ENCODE results near the gene HOXC9. TPM values are rescaled to one million over a fixed set of nuclear protein-coding genes. Genes with fewer than 3 reads are reported as not detected.
"Not testable (repeated sequence)": the region's sequence is repeated elsewhere in the genome, so short reads cannot be mapped to it uniquely, and the experiment has no call there.

The HOXC9 gene
- total RNA-seq, 2 donors from 2014 or later, result not detected

DNA sequence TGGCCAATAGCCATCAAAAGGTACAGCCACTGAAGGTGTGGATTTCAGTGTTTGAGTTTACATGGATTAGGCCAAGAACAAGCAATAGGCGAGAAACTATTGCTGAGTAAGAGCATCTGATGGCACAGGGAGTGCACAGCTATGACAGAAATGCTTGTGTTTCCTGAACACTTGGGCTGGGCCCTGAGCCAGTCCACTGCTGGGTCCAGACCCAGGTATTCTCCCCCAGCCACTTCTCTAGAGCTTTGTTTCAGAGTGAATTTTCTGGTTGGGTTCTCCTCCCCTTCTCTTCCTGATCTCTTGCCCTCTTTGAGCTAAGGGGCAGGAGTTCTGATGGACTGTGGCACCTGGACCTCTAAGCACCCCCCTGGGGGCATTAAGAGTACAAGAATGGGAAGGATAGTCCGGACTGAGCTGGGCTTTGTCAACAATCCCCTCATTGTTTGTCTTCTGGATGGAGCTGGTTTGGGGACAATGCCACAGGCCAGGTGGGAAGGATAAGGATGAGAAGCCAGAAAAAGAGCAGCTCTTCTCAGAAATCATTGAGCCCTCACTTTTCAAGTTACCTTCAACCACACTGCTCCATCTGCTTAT is 41.2 kb downstream of the HOXC9 start:
- ATAC-seq (no peak), DNase-seq (ENCODE audit: low spot score in 2 of 2) (no peak)
- Mint-ChIP-seq H3K36me3 (no peaks in the 10 kb centered on the region), H3K27ac (no peak overlapping the region), H3K9me3 (no peaks in the 10 kb centered on the region)

- not testable (repeated sequence) for H3K36me3 Mint-ChIP-seq; DNase-seq (ENCODE audit: low spot score in 2 of 2); H3K27ac Mint-ChIP-seq; ATAC-seq; H3K9me3 Mint-ChIP-seq
Observed at GRCh38 chr12:54042033-54042432, 42.1 kb downstream of the HOXC9 start.

GRCh38 chr12:54042970-54043853 is 43.3 kb downstream of the HOXC9 start:
- Mint-ChIP-seq H3K27ac (no peak overlapping the region), H3K9me3 (no peaks in the 10 kb centered on the region), H3K36me3 (peaks cover 0 to under 1% of the 10 kb centered on the region in 2 donors)
- DNase-seq (ENCODE audit: low spot score in 2 of 2) (no peak), ATAC-seq (no peak)

- ATAC-seq, result no peak
- no peak for DNase-seq (ENCODE audit: low spot score in 2 of 2)
- Mint-ChIP-seq H3K27ac (no peak overlapping the region), H3K9me3 (no peaks in the 10 kb centered on the region), H3K36me3 (peaks cover 0 to 6% of the 10 kb centered on the region in 2 donors)
Observed at GRCh38 chr12:54044425-54045103, 44.6 kb downstream of the HOXC9 start.

DNA sequence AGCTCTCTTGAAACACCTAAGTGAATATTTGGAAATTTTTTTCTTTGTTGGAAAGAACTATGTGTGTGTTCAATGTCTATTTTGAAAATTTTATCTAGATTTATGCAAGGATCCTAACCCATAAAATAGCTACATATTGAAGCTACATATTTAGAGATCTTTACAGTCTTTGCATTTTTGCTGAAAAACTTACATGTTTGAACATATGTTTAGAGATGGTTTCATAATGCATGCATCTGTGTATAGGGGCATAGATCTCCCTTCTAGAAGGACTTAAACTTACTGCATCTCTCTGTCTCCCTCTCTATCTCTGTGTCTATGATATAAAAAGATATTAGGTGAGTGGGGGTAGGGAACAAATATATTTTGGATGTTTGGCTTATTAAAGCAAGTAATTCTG is 45.4 kb downstream of the HOXC9 start:
- peaks cover 0 to 6% of the 10 kb centered on the region in 2 donors for H3K36me3 Mint-ChIP-seq
- DNase-seq (ENCODE audit: low spot score in 2 of 2) (no peak), ATAC-seq (no peak)
- H3K9me3 Mint-ChIP-seq, result no peaks in the 10 kb centered on the region
- H3K27ac Mint-ChIP-seq, result no peak overlapping the region

DNA sequence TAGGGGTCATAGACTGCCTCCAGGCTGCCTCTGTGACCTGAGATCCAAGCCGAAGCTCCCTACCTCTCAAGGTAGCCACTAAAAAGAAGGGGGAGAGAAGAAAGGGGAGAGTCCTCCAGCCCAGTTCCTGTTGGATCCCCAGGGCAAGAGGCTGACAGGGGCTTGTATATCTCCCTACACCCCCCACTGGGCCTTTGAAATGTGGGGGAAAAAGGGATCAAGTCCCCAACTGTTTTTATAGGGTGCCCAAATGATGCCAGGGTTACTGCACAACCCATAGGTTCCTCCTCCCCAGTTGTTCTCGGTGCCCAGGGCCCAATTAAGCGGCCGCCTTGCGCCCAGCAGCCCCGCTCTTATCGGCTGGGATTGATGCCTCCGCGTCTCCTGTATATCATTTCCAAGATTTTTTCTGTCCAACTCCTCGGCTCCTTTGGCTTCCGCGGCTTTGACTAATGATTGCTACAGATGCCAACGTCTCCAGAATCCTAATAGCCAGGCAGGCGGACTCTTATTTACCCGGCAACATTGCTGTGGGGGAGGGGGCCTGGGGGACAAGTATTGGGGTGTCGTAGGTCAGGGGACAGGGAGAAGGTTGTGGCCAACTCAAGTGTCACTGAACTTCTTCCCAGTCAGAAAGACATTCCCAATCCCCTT is 46.0 kb downstream of the HOXC9 start:
- Mint-ChIP-seq H3K36me3 (peaks cover 0 to 6% of the 10 kb centered on the region in 2 donors), H3K27ac (no peak overlapping the region), H3K9me3 (no peaks in the 10 kb centered on the region)
- DNase-seq (ENCODE audit: low spot score in 2 of 2), result no peak
- no peak for ATAC-seq

- Mint-ChIP-seq H3K27ac (no peak overlapping the region), H3K36me3 (peaks cover 0 to 6% of the 10 kb centered on the region in 2 donors), H3K9me3 (no peaks in the 10 kb centered on the region)
- DNase-seq (ENCODE audit: low spot score in 2 of 2), result no peak
- ATAC-seq, result no peak
Observed at GRCh38 chr12:54046809-54047159, 46.8 kb downstream of the HOXC9 start.

DNA sequence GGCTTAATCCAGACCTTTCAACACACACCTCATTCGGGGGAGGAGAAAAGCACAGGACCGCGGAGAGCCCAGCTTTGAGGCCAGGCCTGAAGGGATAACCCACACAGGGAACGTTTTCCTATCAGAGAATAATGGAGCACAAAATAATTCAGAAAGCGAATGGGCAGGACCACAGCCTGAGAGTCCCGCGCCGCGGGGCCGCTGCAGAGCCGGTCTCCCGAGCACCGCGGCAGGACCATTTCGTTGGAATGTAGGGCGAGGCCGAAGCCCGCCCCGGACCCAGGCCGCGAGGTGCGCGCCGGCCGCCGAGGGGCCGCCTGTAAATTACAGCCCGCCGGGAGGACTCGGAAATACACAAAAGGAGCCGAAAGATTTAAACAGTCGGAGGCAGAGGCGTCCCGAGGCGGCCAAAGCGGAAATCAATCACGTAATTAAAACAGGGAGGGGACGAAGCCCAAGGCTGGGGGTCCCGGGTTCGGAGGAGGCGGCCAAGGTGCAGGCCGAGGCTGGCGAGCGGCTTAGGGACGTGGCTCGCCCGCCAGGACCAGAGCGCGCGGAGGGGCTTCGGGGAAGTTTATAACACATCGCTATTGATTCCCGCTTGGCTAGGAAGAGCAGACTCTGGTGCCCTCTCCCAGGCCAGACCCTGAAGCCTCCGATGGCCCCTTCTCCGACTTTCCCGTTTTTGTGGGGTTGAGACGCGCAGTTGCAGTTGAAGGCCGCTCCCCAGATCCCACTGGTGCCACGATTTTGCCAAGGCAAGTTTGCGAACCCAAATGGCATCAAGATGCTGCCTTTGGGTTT is 47.4 kb downstream of the HOXC9 start:
- DNase-seq (ENCODE audit: low spot score in 2 of 2), result no peak
- Mint-ChIP-seq H3K36me3 (peaks cover 0 to 6% of the 10 kb centered on the region in 2 donors), H3K27ac (no peak overlapping the region), H3K9me3 (no peaks in the 10 kb centered on the region)
- no peak for ATAC-seq

DNA sequence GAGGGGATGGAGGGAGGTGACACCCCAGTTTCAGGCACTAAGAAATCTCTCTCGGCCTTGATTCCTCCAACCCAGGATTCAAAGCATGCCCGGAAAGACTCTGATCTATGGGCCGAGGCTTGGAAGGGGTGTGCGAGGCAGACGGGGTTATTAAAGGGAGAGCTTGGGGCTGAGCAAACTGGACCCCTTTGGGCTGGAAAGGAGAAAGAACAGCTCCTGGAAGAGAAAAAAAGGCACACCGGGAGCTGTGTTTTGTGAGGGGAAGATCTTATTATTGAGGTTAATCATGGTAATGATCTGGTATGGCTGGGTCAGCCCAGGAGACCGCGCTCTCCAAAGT is 48.0 kb downstream of the HOXC9 start:
- Mint-ChIP-seq H3K27ac (no peak overlapping the region), H3K9me3 (no peaks in the 10 kb centered on the region), H3K36me3 (peaks cover 0 to 6% of the 10 kb centered on the region in 2 donors)
- DNase-seq (ENCODE audit: low spot score in 2 of 2), result no peak
- ATAC-seq, result no peak

GRCh38 chr12:54048406-54049093 is 48.6 kb downstream of the HOXC9 start:
- Mint-ChIP-seq H3K27ac (no peak overlapping the region), H3K36me3 (peaks cover 0 to 6% of the 10 kb centered on the region in 2 donors), H3K9me3 (no peaks in the 10 kb centered on the region)
- DNase-seq (ENCODE audit: low spot score in 2 of 2) (no peak), ATAC-seq (no peak)

DNA sequence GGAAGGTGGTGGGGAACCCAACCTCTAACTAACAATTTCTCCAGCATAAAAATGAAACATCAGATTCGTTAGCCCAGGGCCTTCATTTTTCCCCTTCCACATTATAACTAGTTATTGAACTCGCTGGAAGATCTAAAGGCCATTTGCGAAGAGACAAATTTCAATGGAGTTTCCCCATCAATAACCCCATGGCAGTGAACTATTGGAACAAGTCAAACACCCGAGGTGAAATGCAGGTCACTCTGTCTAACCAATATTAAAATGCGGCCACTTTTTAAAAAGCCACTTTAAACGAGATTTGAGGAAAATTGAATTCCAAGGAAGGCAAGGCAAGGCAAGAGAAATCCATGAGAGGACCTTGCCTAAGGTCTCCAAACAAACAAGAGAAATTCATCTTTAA is 49.1 kb downstream of the HOXC9 start:
- H3K36me3 Mint-ChIP-seq, result peaks cover 0 to 6% of the 10 kb centered on the region in 2 donors
- ATAC-seq, result no peak
- no peaks in the 10 kb centered on the region for H3K9me3 Mint-ChIP-seq
- no peak for DNase-seq (ENCODE audit: low spot score in 2 of 2)
- H3K27ac Mint-ChIP-seq, result no peak overlapping the region

GRCh38 chr12:54050482-54050810 is 50.5 kb downstream of the HOXC9 start:
- ATAC-seq (no peak), DNase-seq (ENCODE audit: low spot score in 2 of 2) (no peak)
- Mint-ChIP-seq H3K27ac (no peak overlapping the region), H3K36me3 (peaks cover 0 to 6% of the 10 kb centered on the region in 2 donors), H3K9me3 (no peaks in the 10 kb centered on the region)

DNA sequence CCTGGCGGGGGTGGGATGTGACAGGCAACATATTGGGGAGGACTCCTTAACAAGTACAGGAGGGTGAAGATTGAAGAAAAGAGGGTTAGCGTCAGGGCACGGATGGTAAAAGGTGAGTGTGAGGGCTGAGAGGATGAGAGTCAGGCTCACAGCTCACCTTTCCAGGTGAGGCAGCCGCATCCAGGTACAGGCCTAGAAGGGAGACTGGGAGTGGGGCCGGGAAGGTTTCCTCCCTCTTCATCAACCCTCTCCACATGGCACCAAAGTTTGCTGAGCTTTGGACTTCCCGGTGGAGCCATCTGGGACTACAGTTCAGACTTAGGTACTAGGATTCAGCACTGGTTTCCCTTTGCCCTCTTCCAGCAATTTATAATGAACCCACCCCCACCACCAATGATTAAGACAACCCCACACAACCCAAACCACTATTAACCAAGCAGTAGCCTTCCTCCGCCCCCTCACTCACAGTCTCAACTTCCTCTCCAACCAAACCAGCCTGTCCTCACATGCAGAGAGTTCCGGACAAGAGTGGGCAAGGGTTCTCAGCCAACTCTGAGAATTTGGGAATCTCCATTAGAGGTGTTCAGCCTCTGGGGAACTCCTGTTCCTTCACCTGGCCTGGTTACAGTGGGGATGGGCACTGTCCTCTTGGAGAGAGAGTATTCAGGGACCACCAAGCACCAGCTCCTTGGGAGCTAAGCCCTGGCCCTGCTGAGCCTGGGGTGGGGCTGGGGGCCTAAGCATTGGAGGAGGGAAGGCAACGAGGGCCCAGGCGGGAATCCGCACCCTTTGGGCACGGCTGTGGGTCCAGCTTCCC is 51.3 kb downstream of the HOXC9 start:
- no peak overlapping the region for H3K27ac Mint-ChIP-seq
- ATAC-seq (no peak), DNase-seq (ENCODE audit: low spot score in 2 of 2) (no peak)
- H3K36me3 Mint-ChIP-seq, result peaks cover 0 to 6% of the 10 kb centered on the region in 2 donors
- H3K9me3 Mint-ChIP-seq, result no peaks in the 10 kb centered on the region

GRCh38 chr12:54051874-54052437 is 52.0 kb downstream of the HOXC9 start:
- DNase-seq (ENCODE audit: low spot score in 2 of 2) (no peak), ATAC-seq (no peak)

DNA sequence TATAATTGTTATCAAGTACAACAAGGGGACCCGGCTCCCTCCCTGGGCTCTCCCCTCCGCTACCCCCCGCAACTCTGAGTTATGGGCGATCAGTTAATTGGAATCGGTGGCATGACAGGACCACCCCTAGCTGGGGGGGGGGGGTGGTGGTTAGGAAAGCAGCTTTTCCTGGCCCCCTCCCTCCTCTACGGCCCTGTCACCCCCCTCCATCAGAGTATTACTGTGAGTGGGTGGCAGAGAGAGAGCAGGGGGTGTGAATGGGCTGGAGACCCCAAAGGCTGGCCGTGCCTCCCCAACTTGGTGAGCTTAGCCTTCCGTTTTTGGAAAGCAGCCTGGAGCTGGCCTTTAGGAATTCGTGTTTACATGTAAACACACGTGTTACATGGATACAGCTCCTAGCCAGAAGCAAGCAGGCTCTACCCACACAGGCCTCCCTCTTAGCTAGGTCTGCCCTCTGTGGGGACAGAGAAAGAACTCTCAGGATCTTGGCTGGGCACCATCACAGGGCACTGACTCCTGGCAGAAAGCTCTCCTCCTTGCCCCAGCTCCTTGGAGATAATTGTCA is 52.6 kb downstream of the HOXC9 start:
- no peak overlapping the region for H3K27ac Mint-ChIP-seq
- DNase-seq (ENCODE audit: low spot score in 2 of 2), result no peak
- H3K36me3 Mint-ChIP-seq, result peaks cover 0 to 6% of the 10 kb centered on the region in 2 donors
- no peaks in the 10 kb centered on the region for H3K9me3 Mint-ChIP-seq
- no peak for ATAC-seq

More at GRCh38 chr12:54051874-54052437, 52.0 kb downstream of the HOXC9 start:
- Mint-ChIP-seq H3K36me3 (peaks cover 0 to 6% of the 10 kb centered on the region in 2 donors), H3K9me3 (no peaks in the 10 kb centered on the region), H3K27ac (no peak overlapping the region)

Measured in activated naive CD4-positive, alpha-beta T cell treated with anti-CD3 and anti-CD28 coated beads, Interleukin-2, amount 50 U/mL, for 72 hours (primary cell).